NCI-H2196 treated with DMSO at 0.1 percent for 48 hours (cell line): ENCODE data around the gene CCNG1.

Source experiments
- DNase-seq: peaks from one replicate; lab custom pipeline; 2025; ENCODE audit not compliant: unreplicated experiment; lab: John Stamatoyannopoulos, UW

The CCNG1 gene

GRCh38 chr5:163489055-163489744, 51.8 kb downstream of the CCNG1 start:
- DNase-seq = no peak

GRCh38 chr5:163489745-163490075, 52.3 kb downstream of the CCNG1 start:
- DNase-seq = no peak
